NCI-H1105 treated with DMSO at 0.1 percent for 48 hours (cell line): ENCODE measurements around the gene ZNF710.
"Not testable (repeated sequence)": the region's sequence is repeated elsewhere in the genome, so short reads cannot be mapped to it uniquely, and the experiment has no call there.

Experiments used
- DNase-seq: peaks from one replicate; lab custom pipeline; 2025; lab: John Stamatoyannopoulos, UW

The ZNF710 gene

GRCh38 chr15:90101969-90102890 is 101.1 kb downstream of the ZNF710 start, which contains the start of gene IDH2:
TSS of gene IDH2 (minus strand) at chr15:90102468. CDS start at chr15:90102390, 78 bp downstream.
- DNase-seq, result peak; percentile 54

GRCh38 chr15:90103701-90104329 is 102.7 kb downstream of the ZNF710 start:
- no peak for DNase-seq

- no peak for DNase-seq
Observed at GRCh38 chr15:90104551-90104950, 103.4 kb downstream of the ZNF710 start.

GRCh38 chr15:90105521-90105920 is 104.4 kb downstream of the ZNF710 start:
- no peak for DNase-seq

GRCh38 chr15:90106522-90107117 is 105.5 kb downstream of the ZNF710 start:
- no peak for DNase-seq

- DNase-seq, result not testable (repeated sequence)
Observed at GRCh38 chr15:90108038-90108437, 106.9 kb downstream of the ZNF710 start.

GRCh38 chr15:90109163-90109751 is 108.1 kb downstream of the ZNF710 start:
- not testable (repeated sequence) for DNase-seq

GRCh38 chr15:90113166-90113565 is 112.0 kb downstream of the ZNF710 start:
- no peak for DNase-seq

- no peak for DNase-seq
Observed at GRCh38 chr15:90114451-90114901, 113.4 kb downstream of the ZNF710 start.

- DNase-seq, result no peak
Observed at GRCh38 chr15:90115783-90116182, 114.7 kb downstream of the ZNF710 start.

GRCh38 chr15:90119367-90119766 is 118.2 kb downstream of the ZNF710 start:
- no peak for DNase-seq

- DNase-seq, result no peak
Observed at GRCh38 chr15:90121086-90121485, 120.0 kb downstream of the ZNF710 start.

GRCh38 chr15:90124507-90124906 is 123.4 kb downstream of the ZNF710 start:
- no peak for DNase-seq

GRCh38 chr15:90126022-90126421 is 124.9 kb downstream of the ZNF710 start:
- DNase-seq, result no peak

- DNase-seq, result no peak
Observed at GRCh38 chr15:90126596-90127435, 125.7 kb downstream of the ZNF710 start.

GRCh38 chr15:90130291-90130690 is 129.2 kb downstream of the ZNF710 start:
- no peak for DNase-seq
